Epithelial cell of esophagus (primary cell): ENCODE measurements around the gene SULT1A1.

Source experiments
- DNase-seq: peaks from one replicate; pipeline ENCODE4 v3.0.0; 2010; ENCODE audit warnings: low read depth
- H3K4me3 ChIP-seq: 2 replicates; pipeline ENCODE4 v1.5.1; 2011; ENCODE audit warnings: mild to moderate bottlenecking, low read length, control low read depth
- TF ChIP-seq, protein P1 (sequence below): IDR thresholded peaks from 2 replicates; pipeline ENCODE4 v1.5.1; 2011; ENCODE audit warnings: low read depth, mild to moderate bottlenecking, low read length, control low read depth, inconsistent platforms; ENCODE audit not compliant: insufficient read depth; ENCODE audit errors: missing control alignments

The SULT1A1 gene

DNA sequence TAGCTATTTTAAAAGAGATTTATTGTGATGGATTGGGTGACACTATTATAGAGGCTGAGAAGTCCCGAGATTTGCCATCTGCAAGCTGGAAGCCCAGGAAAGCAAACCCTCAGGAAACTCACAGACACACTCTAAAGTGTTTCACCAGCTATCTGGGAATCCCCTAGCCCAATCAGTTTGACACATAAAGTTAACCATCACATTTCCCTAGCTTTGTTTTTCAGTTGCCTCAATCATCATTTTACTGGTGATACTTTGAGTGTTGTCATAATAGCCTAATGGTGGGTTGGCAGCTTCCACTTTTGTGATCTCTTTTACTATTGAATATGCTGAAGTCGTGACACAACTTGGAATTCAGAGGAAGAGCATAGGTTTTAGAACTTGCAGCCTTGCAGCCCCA is 54.3 kb downstream of the SULT1A1 start:
- TF ChIP-seq, protein P1, sequence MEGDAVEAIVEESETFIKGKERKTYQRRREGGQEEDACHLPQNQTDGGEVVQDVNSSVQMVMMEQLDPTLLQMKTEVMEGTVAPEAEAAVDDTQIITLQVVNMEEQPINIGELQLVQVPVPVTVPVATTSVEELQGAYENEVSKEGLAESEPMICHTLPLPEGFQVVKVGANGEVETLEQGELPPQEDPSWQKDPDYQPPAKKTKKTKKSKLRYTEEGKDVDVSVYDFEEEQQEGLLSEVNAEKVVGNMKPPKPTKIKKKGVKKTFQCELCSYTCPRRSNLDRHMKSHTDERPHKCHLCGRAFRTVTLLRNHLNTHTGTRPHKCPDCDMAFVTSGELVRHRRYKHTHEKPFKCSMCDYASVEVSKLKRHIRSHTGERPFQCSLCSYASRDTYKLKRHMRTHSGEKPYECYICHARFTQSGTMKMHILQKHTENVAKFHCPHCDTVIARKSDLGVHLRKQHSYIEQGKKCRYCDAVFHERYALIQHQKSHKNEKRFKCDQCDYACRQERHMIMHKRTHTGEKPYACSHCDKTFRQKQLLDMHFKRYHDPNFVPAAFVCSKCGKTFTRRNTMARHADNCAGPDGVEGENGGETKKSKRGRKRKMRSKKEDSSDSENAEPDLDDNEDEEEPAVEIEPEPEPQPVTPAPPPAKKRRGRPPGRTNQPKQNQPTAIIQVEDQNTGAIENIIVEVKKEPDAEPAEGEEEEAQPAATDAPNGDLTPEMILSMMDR, result no peak
- DNase-seq, result no peak
- no peak overlapping the region for H3K4me3 ChIP-seq
